ENCODE measurements around the gene FFAR4.

The FFAR4 gene

GRCh38 chr10:93608421-93608820 lies 42.0 kb downstream of the FFAR4 start:
- no peak overlapping the region for H3K4me3 ChIP-seq (ENCODE audit: low read depth, low read length)
- TF ChIP-seq, protein P1, sequence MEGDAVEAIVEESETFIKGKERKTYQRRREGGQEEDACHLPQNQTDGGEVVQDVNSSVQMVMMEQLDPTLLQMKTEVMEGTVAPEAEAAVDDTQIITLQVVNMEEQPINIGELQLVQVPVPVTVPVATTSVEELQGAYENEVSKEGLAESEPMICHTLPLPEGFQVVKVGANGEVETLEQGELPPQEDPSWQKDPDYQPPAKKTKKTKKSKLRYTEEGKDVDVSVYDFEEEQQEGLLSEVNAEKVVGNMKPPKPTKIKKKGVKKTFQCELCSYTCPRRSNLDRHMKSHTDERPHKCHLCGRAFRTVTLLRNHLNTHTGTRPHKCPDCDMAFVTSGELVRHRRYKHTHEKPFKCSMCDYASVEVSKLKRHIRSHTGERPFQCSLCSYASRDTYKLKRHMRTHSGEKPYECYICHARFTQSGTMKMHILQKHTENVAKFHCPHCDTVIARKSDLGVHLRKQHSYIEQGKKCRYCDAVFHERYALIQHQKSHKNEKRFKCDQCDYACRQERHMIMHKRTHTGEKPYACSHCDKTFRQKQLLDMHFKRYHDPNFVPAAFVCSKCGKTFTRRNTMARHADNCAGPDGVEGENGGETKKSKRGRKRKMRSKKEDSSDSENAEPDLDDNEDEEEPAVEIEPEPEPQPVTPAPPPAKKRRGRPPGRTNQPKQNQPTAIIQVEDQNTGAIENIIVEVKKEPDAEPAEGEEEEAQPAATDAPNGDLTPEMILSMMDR (IDR thresholded peaks at IDR 0.05; ENCODE audit: borderline replicate concordance, insufficient read depth, low read depth, low read length), result no peak

GRCh38 chr10:93612311-93612710 lies 45.8 kb downstream of the FFAR4 start, which contains the start of gene PDE6C:
Gene PDE6C (plus strand): TSS chr10:93612537. CDS start chr10:93612726, 189 bp downstream.
- TF ChIP-seq, protein P1 (IDR thresholded peaks at IDR 0.05; ENCODE audit: borderline replicate concordance, insufficient read depth, low read depth, low read length), result no peak
- no peak within 1 kb of the TSS for H3K4me3 ChIP-seq (ENCODE audit: low read depth, low read length)

DNA sequence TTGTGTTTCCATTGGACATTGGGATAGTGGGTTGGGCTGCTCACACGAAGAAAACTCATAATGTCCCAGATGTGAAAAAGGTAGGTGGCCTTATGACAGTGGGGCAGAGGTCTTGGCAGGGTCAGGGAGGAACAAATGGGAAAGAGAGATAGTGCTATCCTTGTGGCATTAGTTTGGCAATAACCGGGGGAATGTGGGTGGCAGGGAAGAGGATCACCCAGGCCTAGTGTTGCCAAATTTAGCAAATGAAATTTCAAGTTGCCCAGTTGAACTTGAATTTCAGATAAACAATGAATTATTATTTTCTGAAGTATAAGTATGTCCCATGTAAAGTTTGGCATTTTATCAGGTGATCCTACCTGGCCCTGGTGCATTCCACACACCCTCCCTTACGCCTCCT lies 46.7 kb downstream of the FFAR4 start:
- H3K4me3 ChIP-seq (ENCODE audit: low read depth, low read length), result no peak overlapping the region
- TF ChIP-seq, protein P1 (IDR thresholded peaks at IDR 0.05; ENCODE audit: borderline replicate concordance, insufficient read depth, low read depth, low read length), result no peak

GRCh38 chr10:93614101-93614825 lies 47.8 kb downstream of the FFAR4 start:
- no peak overlapping the region for H3K4me3 ChIP-seq (ENCODE audit: low read depth, low read length)
- TF ChIP-seq, protein P1 (IDR thresholded peaks at IDR 0.05; ENCODE audit: borderline replicate concordance, insufficient read depth, low read depth, low read length), result no peak

DNA sequence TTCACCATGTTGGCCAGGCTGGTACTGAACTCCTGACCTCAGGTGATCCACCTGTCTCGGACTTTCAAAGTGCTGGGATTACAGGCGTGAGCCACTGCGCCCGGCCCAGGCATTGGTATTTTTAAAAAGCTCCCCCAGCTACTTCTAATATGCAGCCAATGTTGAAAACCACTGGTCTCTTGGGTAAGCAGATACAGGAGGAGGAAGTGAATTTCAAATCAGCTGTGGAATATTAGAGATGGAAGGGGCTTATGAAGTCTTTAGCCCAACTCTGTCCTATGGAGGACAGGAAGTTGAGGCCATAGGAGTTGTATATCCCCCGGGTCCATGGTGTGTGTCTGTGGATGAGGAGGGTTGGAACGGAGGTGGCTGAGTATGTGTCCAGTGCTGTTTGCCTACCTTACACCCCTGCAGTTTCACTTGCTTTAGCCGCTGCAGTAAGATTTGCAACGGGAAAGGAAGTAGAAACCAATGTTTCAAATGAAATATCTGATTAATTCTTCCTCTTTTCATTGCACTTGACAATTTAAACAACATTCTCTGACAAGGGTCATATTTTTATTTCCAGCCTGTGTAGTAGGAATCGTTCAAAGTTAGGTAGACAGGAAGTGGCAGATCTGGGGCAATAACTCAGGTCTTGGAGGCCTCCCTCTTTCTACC lies 49.2 kb downstream of the FFAR4 start:
- no peak overlapping the region for H3K4me3 ChIP-seq (ENCODE audit: low read depth, low read length)
- TF ChIP-seq, protein P1 (IDR thresholded peaks at IDR 0.05; ENCODE audit: borderline replicate concordance, insufficient read depth, low read depth, low read length), result no peak

DNA sequence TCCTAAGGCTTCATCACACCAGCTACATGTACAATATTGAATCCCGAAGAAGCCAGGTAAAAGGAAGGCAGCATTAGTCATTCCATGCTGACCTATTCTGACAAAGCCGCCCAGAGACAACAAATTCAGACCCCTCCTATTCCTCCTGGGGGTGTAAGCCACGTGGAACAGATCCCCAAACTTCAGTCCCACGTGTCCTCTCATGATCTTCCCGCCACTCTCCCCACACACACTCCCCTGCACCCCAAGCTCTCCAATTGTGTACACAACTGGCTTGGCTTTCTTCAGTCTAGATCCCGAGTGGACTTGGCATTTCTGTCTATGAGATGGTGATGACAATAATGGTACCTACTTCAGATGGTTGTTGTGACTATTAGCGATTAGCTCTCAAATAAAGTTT lies 54.5 kb downstream of the FFAR4 start:
- no peak overlapping the region for H3K4me3 ChIP-seq (ENCODE audit: low read depth, low read length)
- TF ChIP-seq, protein P1 (IDR thresholded peaks at IDR 0.05; ENCODE audit: borderline replicate concordance, insufficient read depth, low read depth, low read length), result no peak

DNA sequence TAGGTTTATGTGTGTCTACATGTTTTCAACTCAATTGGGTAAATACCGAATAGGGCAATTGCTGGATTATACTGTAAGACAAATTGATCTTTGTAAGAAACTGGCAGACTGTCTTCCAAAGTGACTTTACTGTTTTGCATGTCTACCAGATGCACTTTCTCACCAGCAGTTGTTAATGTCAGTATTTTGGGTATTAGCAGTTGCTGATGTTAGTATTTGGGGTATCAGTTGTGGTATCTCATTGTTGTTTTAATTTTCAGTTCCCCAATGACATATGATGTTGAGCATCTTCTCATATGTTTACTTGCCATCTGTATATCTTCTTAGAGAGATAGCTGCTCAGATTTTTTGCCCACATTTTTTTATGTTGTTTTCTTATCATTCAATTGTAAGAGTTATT lies 56.5 kb downstream of the FFAR4 start:
- H3K4me3 ChIP-seq (ENCODE audit: low read depth, low read length), result no peak overlapping the region
- TF ChIP-seq, protein P1 (IDR thresholded peaks at IDR 0.05; ENCODE audit: borderline replicate concordance, insufficient read depth, low read depth, low read length), result no peak
